Activated CD4-positive, alpha-beta T cell treated with anti-CD3 and anti-CD28 coated beads for 36 hours (primary cell): ENCODE data around the gene PBOV1. TPM values are rescaled to one million over a fixed set of nuclear protein-coding genes. Genes with fewer than 3 reads are reported as not detected.

Experiments
- ATAC-seq: fragments of 200-7000 bp; cut with Tn5 transposase; one replicate; pipeline ENCODE4 v1.10.0; 2021; ENCODE audit warnings: mild to moderate bottlenecking, moderate library complexity
- CTCF ChIA-PET: fragments of 350-600 bp; sonication (Branson Sonifier 250); formaldehyde crosslinking; loops from one replicate; lab custom pipeline; 2021; ENCODE audit warnings: antibody characterized with exemption; lab: Charles Lee
- POLR2A ChIA-PET: fragments of 350-600 bp; sonication (Branson Sonifier 250); formaldehyde crosslinking; loops from one replicate; lab custom pipeline; 2021; ENCODE audit warnings: antibody characterized with exemption, inconsistent platforms; lab: Charles Lee
- DNase-seq: peaks from one replicate; pipeline ENCODE4 v3.0.0-alpha.2; 2020
- H3K27ac Mint-ChIP-seq: one replicate; pipeline ENCODE4 v1.8.0; 2021; ENCODE audit warnings: mixed read lengths
- H3K27me3 Mint-ChIP-seq: one replicate; pipeline ENCODE4 v1.8.0; 2021; ENCODE audit warnings: mixed read lengths
- H3K36me3 Mint-ChIP-seq: one replicate; pipeline ENCODE4 v1.8.0; 2021; ENCODE audit warnings: low read depth, mixed read lengths
- H3K4me1 Mint-ChIP-seq: one replicate; pipeline ENCODE4 v1.8.0; 2021; ENCODE audit warnings: mixed read lengths
- H3K4me3 Mint-ChIP-seq: one replicate; pipeline ENCODE4 v1.8.0; 2021; ENCODE audit warnings: mild to moderate bottlenecking, moderate library complexity, mixed read lengths
- H3K9me3 Mint-ChIP-seq: one replicate; pipeline ENCODE4 v1.8.0; 2021; ENCODE audit warnings: low read depth, mixed read lengths
- intact Hi-C, 2 experiments: fragments of 100-400 bp; cut with DNase I in 1 of 2; cut with micrococcal nuclease in 1 of 2; formaldehyde crosslinking; loops; one replicate each; pipeline versions ENCODE4 v1.14.2 to v1.15.1; 2022 to 2024; cut with DNase I, micrococcal nuclease
- total RNA-seq, 2 experiments: library from RNA; stranded (reverse); gene quantifications; one replicate each; pipeline ENCODE4 v1.2.3, GENCODE V29; 2021

Gene PBOV1
- total RNA-seq, 2 experiments from 2014 or later, result not detected

- ATAC-seq, result no peak
- Mint-ChIP-seq H3K27ac (no peak overlapping the region), H3K4me1 (no peaks in the 10 kb centered on the region), H3K27me3 (peaks cover 21% of the 10 kb centered on the region), H3K36me3 (peaks cover 6% of the 10 kb centered on the region), H3K4me3 (no peak overlapping the region), H3K9me3 (peaks cover 20% of the 10 kb centered on the region)
- intact Hi-C loops, result no loop called here
- no peak for DNase-seq
- ChIA-PET CTCF (interaction anchor here (0.6 to 1.3 kb wide), 2 partner anchors 21 to 228 kb away, joined by 3 to 4 read pairs; no protein-coding TSS in a partner anchor), POLR2A (no interaction called here)
Observed at GRCh38 chr6:138176652-138177232, 41.5 kb downstream of the PBOV1 start.

GRCh38 chr6:138175596-138175995 is 42.7 kb downstream of the PBOV1 start:
- H3K27me3 Mint-ChIP-seq, result peaks cover 25% of the 10 kb centered on the region
- intact Hi-C loops, result no loop called here
- H3K36me3 Mint-ChIP-seq, result peaks cover 6% of the 10 kb centered on the region
- H3K27ac Mint-ChIP-seq, result no peak overlapping the region
- CTCF ChIA-PET, result no interaction called here
- H3K9me3 Mint-ChIP-seq, result peaks cover 20% of the 10 kb centered on the region
- no peak overlapping the region for H3K4me3 Mint-ChIP-seq
- DNase-seq (no peak), ATAC-seq (no peak)
- no peaks in the 10 kb centered on the region for H3K4me1 Mint-ChIP-seq
- POLR2A ChIA-PET, result no interaction called here

Other genes with a start within 250 kb of the PBOV1 start
- 1 to 10 TPM; 2.7 to 3.7 TPM for gene PERP, start 111.1 kb downstream of the PBOV1 start, total RNA-seq
- 1 to 10 TPM; 1.6 to 1.7 TPM for gene ARFGEF3, start 56.6 kb downstream of the PBOV1 start, total RNA-seq
- not detected for gene SMIM28, start 159.4 kb upstream of the PBOV1 start, total RNA-seq
- 1 to 10 TPM; 4.0 to 4.7 TPM for gene HEBP2, start 185.7 kb upstream of the PBOV1 start, total RNA-seq